ENCODE results near the gene ADAMTS12. TPM values are rescaled to one million over a fixed set of nuclear protein-coding genes. Genes with fewer than 3 reads are reported as not detected.

The ADAMTS12 gene
- polyA plus RNA-seq, 3 donors = not detected

GRCh38 chr5:33738097-33738496 is 153.7 kb downstream of the ADAMTS12 start:
- intact Hi-C loops (cut with micrococcal nuclease) = no loop called here
- no peak overlapping the region for H3K4me3 Mint-ChIP-seq
- TF ChIP-seq CTCF (IDR thresholded peaks at IDR 0.05) = no peak
- peaks cover 0 to 5% (median 3%) of the 10 kb centered on the region in 3 donors for H3K27me3 Mint-ChIP-seq (ENCODE audit: low read depth in 3 of 3)
- H3K27me3 ChIP-seq (ENCODE audit: control insufficient read depth in 2 of 2, insufficient read depth in 2 of 2, low read length in 2 of 2) = no peaks in the 10 kb centered on the region
- H3K27ac Mint-ChIP-seq = no peak overlapping the region
- H3K79me2 ChIP-seq (ENCODE audit: insufficient read depth, low read length) = no peaks in the 10 kb centered on the region
- no peaks in the 10 kb centered on the region for H3K36me3 ChIP-seq (replicated peaks in 1 of 2; ENCODE audit: control insufficient read depth in 1 of 2, insufficient read depth in 2 of 2, low read length in 2 of 2)
- no peak overlapping the region for H3K4me3 ChIP-seq (replicated peaks in 1 of 3; ENCODE audit: low read depth in 2 of 3, low read length in 3 of 3)
- H3K9ac ChIP-seq (ENCODE audit: insufficient read depth, low read length, poor library complexity, severe bottlenecking) = no peak overlapping the region
- DNase-seq = no peak
- no peaks in the 10 kb centered on the region for H4K20me1 ChIP-seq (ENCODE audit: insufficient read depth, low read length)
- no peaks in the 10 kb centered on the region for H3K4me1 Mint-ChIP-seq
- peaks cover 7 to 8% of the 10 kb centered on the region in 2 donors for H3K4me1 ChIP-seq (ENCODE audit: control insufficient read depth in 1 of 2, insufficient read depth in 2 of 2, low read length in 2 of 2)
- H3K36me3 Mint-ChIP-seq = no peaks in the 10 kb centered on the region
- no peak overlapping the region for H3K27ac ChIP-seq (ENCODE audit: low read depth in 1 of 2, low read length in 2 of 2)
- H3K4me2 ChIP-seq (replicated peaks; ENCODE audit: extremely low read depth, low read length, poor library complexity, severe bottlenecking) = no peak overlapping the region
- no peaks in the 10 kb centered on the region for H3K9me3 ChIP-seq (replicated peaks in 1 of 2; ENCODE audit: control insufficient read depth in 1 of 2, insufficient read depth in 1 of 2, low read length in 2 of 2)
- H2AFZ ChIP-seq (ENCODE audit: insufficient read depth, low read depth, low read length, poor library complexity, severe bottlenecking) = no peak overlapping the region
- no CpG with 5 or more reads among the region's 3 CpGs for WGBS (ENCODE audit: insufficient coverage)
- H3K9me3 Mint-ChIP-seq = peaks cover 0 to 3% (median 0%) of the 10 kb centered on the region in 7 donors

- no peak overlapping the region for H3K27ac Mint-ChIP-seq
- Histone ChIP-seq H3K9me3 (replicated peaks in 1 of 2; ENCODE audit: control insufficient read depth in 1 of 2, insufficient read depth in 1 of 2, low read length in 2 of 2) (no peaks in the 10 kb centered on the region), H3K4me3 (replicated peaks in 1 of 3; ENCODE audit: low read depth in 2 of 3, low read length in 3 of 3) (no peak overlapping the region), H2AFZ (ENCODE audit: insufficient read depth, low read depth, low read length, poor library complexity, severe bottlenecking) (no peak overlapping the region), H3K27ac (ENCODE audit: low read depth in 1 of 2, low read length in 2 of 2) (no peak overlapping the region), H3K79me2 (ENCODE audit: insufficient read depth, low read length) (no peaks in the 10 kb centered on the region), H3K27me3 (ENCODE audit: control insufficient read depth in 2 of 2, insufficient read depth in 2 of 2, low read length in 2 of 2) (no peaks in the 10 kb centered on the region), H4K20me1 (ENCODE audit: insufficient read depth, low read length) (no peaks in the 10 kb centered on the region), H3K9ac (ENCODE audit: insufficient read depth, low read length, poor library complexity, severe bottlenecking) (no peak overlapping the region), H3K4me2 (replicated peaks; ENCODE audit: extremely low read depth, low read length, poor library complexity, severe bottlenecking) (no peak overlapping the region), H3K4me1 (ENCODE audit: control insufficient read depth in 1 of 2, insufficient read depth in 2 of 2, low read length in 2 of 2) (peaks cover 7 to 8% of the 10 kb centered on the region in 2 donors), H3K36me3 (replicated peaks in 1 of 2; ENCODE audit: control insufficient read depth in 1 of 2, insufficient read depth in 2 of 2, low read length in 2 of 2) (no peaks in the 10 kb centered on the region)
- intact Hi-C loops (cut with micrococcal nuclease) = no loop called here
- no peak for TF ChIP-seq CTCF (IDR thresholded peaks at IDR 0.05)
- H3K36me3 Mint-ChIP-seq = no peaks in the 10 kb centered on the region
- DNase-seq = no peak
- H3K4me3 Mint-ChIP-seq = no peak overlapping the region
- peaks cover 0 to 3% (median 0%) of the 10 kb centered on the region in 7 donors for H3K9me3 Mint-ChIP-seq
- peaks cover 0 to 4% (median 3%) of the 10 kb centered on the region in 3 donors for H3K27me3 Mint-ChIP-seq (ENCODE audit: low read depth in 3 of 3)
- no peaks in the 10 kb centered on the region for H3K4me1 Mint-ChIP-seq
- WGBS (ENCODE audit: insufficient coverage) = no CpG with 5 or more reads among the region's 2 CpGs
These were observed 154.1 kb downstream of the ADAMTS12 start for GRCh38 chr5:33737697-33738096.

Data from CD14-positive monocyte (primary cell).